ENCODE measurements around the gene ASB2.

- no peak for TF ChIP-seq CTCF (IDR thresholded peaks at IDR 0.05; ENCODE audit: low read depth, low read length, poor library complexity, severe bottlenecking)
- no peak for TF ChIP-seq EZH2phosphoT487 (IDR thresholded peaks at IDR 0.05; ENCODE audit: borderline replicate concordance, low read length)
Measured at GRCh38 chr14:93981316-93982229, 5.2 kb upstream of the ASB2 start.

Data from DOHH2 (cell line).